GM18868 (cell line): ENCODE measurements around the gene GALNT9.
"Not testable (repeated sequence)": the region's sequence is repeated elsewhere in the genome, so short reads cannot be mapped to it uniquely, and the experiment has no call there.

ENCODE experiments used
- ATAC-seq: cut with Tn5 transposase; IDR thresholded peaks from one replicate; pipeline ENCODE4 v1.9.1; 2021; ENCODE audit warnings: mild to moderate bottlenecking, moderate library complexity; ENCODE audit not compliant: unreplicated experiment

Gene GALNT9

GRCh38 chr12:132149526-132149925, 179.9 kb downstream of the GALNT9 start:
- not testable (repeated sequence) for ATAC-seq

DNA sequence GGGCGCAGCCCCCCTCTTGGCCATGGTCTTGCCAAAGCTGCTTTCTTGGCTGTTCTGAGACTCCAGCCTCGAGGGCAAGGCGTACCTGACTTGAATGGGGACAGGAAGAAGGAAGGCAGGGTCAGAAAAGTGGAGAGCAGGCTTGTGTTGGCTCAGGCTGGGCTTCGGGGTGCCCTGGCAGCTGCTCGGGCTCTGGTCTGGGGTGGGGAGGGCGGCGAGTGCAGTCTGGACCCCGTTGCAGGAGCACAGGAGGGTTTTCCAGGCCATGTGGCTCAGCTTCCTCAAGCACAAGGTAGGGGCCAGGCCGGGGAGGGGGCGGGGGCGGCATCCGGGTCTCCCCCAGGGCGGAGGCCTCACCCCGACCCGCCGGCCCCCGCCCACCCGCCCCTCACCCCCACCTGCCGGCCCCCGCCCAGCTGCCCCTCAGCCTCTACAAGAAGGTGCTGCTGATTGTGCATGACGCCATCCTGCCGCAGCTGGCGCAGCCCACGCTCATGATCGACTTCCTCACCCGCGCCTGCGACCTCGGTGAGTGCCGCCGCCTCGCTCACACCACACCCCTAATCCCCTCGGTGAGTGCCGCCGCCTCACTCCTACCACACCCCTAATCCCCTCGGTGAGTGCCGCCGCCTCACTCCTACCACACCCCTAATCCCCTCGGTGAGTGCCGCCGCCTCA, 180.9 kb downstream of the GALNT9 start:
- ATAC-seq: no peak

DNA sequence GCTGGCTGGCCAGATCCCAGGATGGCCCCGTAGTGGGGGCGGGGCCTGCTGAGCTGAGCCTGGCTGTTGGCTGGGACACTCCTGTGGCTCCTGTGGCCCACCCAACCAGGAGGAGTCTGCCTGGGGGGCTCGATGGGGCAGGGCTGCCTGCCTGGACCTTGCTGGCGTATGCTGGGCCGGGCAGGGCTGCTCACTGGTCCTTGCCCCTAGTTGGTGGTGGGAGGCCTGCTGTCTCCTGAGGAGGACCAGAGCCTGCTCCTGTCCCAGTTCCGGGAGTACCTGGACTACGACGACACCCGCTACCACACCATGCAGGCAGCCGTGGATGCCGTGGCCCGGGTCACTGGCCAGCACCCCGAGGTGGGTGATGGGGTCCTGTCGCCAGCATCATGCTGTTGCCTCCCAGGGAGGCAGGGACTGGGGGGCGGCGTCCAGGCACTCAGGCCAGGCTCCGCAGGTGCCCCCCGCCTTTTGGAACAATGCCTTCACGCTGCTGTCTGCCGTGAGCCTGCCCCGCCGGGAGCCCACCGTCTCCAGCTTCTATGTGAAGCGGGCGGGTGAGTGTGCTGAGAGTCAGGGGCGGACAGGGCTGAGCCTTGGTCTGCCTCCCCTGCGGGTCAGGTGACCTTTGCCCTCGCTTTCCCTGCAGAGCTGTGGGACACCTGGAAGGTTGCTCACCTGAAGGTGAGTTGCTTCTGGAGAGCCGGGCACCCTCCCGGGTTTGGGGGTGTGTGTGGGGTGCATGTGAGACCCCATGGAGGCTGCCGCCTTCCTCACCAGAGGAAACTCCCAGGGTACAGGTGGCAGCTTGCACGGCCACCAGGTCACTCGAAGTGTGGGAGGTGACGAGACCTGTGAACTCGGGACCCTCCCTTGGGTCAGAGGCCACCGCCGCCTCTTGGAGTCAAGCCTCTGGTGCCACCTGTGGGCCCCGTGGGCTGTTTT, 181.7 kb downstream of the GALNT9 start:
- ATAC-seq: no peak

GRCh38 chr12:132146772-132147422, 182.5 kb downstream of the GALNT9 start:
- ATAC-seq: no peak
